IPS DF 4.7 (cell line): ENCODE data around the gene MYL7.
"Not testable (repeated sequence)": the region's sequence is repeated elsewhere in the genome, so short reads cannot be mapped to it uniquely, and the experiment has no call there.

Experiments used
- DNase-seq: peaks from one replicate; pipeline ENCODE4 v3.0.0-alpha.2; 2013; ENCODE audit warnings: low spot score; ENCODE audit errors: extremely low read depth

MYL7 gene

GRCh38 chr7:44172352-44172751 is 31.2 kb upstream of the MYL7 start:
- DNase-seq: no peak

GRCh38 chr7:44171901-44172300 is 30.8 kb upstream of the MYL7 start:
- DNase-seq: not testable (repeated sequence)

GRCh38 chr7:44167920-44168319 is 26.8 kb upstream of the MYL7 start:
- no peak for DNase-seq

GRCh38 chr7:44163591-44163990 is 22.5 kb upstream of the MYL7 start:
- no peak for DNase-seq

- no peak for DNase-seq
Observed at GRCh38 chr7:44162785-44163395, 21.8 kb upstream of the MYL7 start.

GRCh38 chr7:44162179-44162578 is 21.0 kb upstream of the MYL7 start:
- DNase-seq: no peak

GRCh38 chr7:44161371-44161770 is 20.2 kb upstream of the MYL7 start:
- no peak for DNase-seq

- DNase-seq: no peak
Observed at GRCh38 chr7:44159824-44160630, 18.9 kb upstream of the MYL7 start.

GRCh38 chr7:44158873-44159631 is 17.9 kb upstream of the MYL7 start:
- no peak for DNase-seq

- DNase-seq: no peak
Observed at GRCh38 chr7:44158096-44158872, 17.2 kb upstream of the MYL7 start.

GRCh38 chr7:44157116-44158080 is 16.3 kb upstream of the MYL7 start:
- no peak for DNase-seq

GRCh38 chr7:44156453-44157010 is 15.4 kb upstream of the MYL7 start:
- DNase-seq: no peak

GRCh38 chr7:44155191-44156185 is 14.4 kb upstream of the MYL7 start:
- no peak for DNase-seq

GRCh38 chr7:44154703-44155102 is 13.6 kb upstream of the MYL7 start:
- no peak for DNase-seq

- no peak for DNase-seq
Observed at GRCh38 chr7:44153948-44154335, 12.8 kb upstream of the MYL7 start.

- no peak for DNase-seq
Observed at GRCh38 chr7:44152971-44153947, 12.1 kb upstream of the MYL7 start.

- DNase-seq: no peak
Observed at GRCh38 chr7:44151956-44152355, 10.8 kb upstream of the MYL7 start.
